ENCODE data around the gene CCDC39.

- no peak for TF ChIP-seq CTCF (IDR thresholded peaks at IDR 0.05; ENCODE audit: low read depth, low read length)
- no peak for TF ChIP-seq EZH2phosphoT487 (IDR thresholded peaks at IDR 0.05; ENCODE audit: low read depth)
These were observed 19.5 kb upstream of the CCDC39 start for GRCh38 chr3:180698760-180699270.
